Liver (tissue), 9 donors: Measurements from ENCODE around the gene KIAA0513. TPM values are rescaled to one million over a fixed set of nuclear protein-coding genes. Genes with fewer than 3 reads are reported as not detected.
A peak's percentile ranks its signal among the peaks of the same experiment; 100 is the strongest.

Experiments used
- DNase-seq: peaks from one replicate; pipeline ENCODE4 v3.0.0-alpha.2; 2017; ENCODE audit warnings: low spot score
- H3K27ac ChIP-seq, 2 donors: one replicate each; pipeline ENCODE4 v1.7.0; 2013; ENCODE audit warnings: inconsistent platforms in 2 of 2, low read length in 2 of 2, control low read depth in 1 of 2, low read depth in 1 of 2, mild to moderate bottlenecking in 1 of 2
- H3K27me3 ChIP-seq, 4 donors: one replicate each; pipeline versions ENCODE4 v1.6.1 to v1.7.0; 2013; ENCODE audit warnings: low read length in 3 of 4, inconsistent platforms in 1 of 4, mild to moderate bottlenecking in 1 of 4, moderate library complexity in 1 of 4; ENCODE audit not compliant: control insufficient read depth in 4 of 4, insufficient read depth in 4 of 4
- H3K36me3 ChIP-seq, 4 donors: one replicate each; pipeline versions ENCODE4 v1.6.1 to v1.7.0; 2013; ENCODE audit warnings: low read length in 3 of 4, mild to moderate bottlenecking in 3 of 4, low read depth in 1 of 4, moderate library complexity in 1 of 4; ENCODE audit not compliant: control insufficient read depth in 4 of 4, insufficient read depth in 3 of 4
- H3K4me1 ChIP-seq, 4 donors: one replicate each; pipeline versions ENCODE4 v1.6.1 to v1.7.0; 2013; ENCODE audit warnings: low read length in 3 of 4, mild to moderate bottlenecking in 3 of 4, moderate library complexity in 1 of 4; ENCODE audit not compliant: control insufficient read depth in 4 of 4, insufficient read depth in 4 of 4
- H3K4me3 ChIP-seq, 3 donors: one replicate each; pipeline versions ENCODE4 v1.6.1 to v1.7.0; 2013; ENCODE audit warnings: low read length in 3 of 3, control low read depth in 1 of 3, low read depth in 1 of 3, mild to moderate bottlenecking in 1 of 3
- H3K9ac ChIP-seq, 2 donors: one replicate each; pipeline ENCODE4 v1.7.0; 2013; ENCODE audit warnings: low read length in 2 of 2, mild to moderate bottlenecking in 2 of 2, moderate library complexity in 2 of 2, control low read depth in 1 of 2, low read depth in 1 of 2
- H3K9me3 ChIP-seq, 4 donors: one replicate each; pipeline versions ENCODE4 v1.6.1 to v1.7.0; 2013; ENCODE audit warnings: low read length in 3 of 4; ENCODE audit not compliant: control insufficient read depth in 4 of 4
- EGR1 ChIP-seq, 2 donors: IDR thresholded peaks; 2 replicates each; pipeline ENCODE4 v1.6.1; 2016 to 2018; ENCODE audit warnings: antibody characterized with exemption in 2 of 2, low read depth in 2 of 2
- FOXA1 ChIP-seq: IDR thresholded peaks from 2 replicates; pipeline ENCODE4 v1.6.1; 2016; ENCODE audit warnings: antibody characterized with exemption
- FOXA2 ChIP-seq: IDR thresholded peaks from 2 replicates; pipeline ENCODE4 v1.6.1; 2016; ENCODE audit warnings: antibody characterized with exemption
- HNF4A ChIP-seq, 2 donors: conservative IDR thresholded peaks; 2 replicates each; pipeline ENCODE4 v1.6.1; 2016; ENCODE audit warnings: antibody characterized with exemption in 2 of 2, mild to moderate bottlenecking in 2 of 2
- HNF4G ChIP-seq: IDR thresholded peaks from 2 replicates; pipeline ENCODE4 v1.6.1; 2016; ENCODE audit warnings: antibody characterized with exemption
- JUND ChIP-seq, 2 donors: IDR thresholded peaks; 2 replicates each; pipeline ENCODE4 v1.6.1; 2016; ENCODE audit warnings: antibody characterized with exemption in 2 of 2
- NR2F2 ChIP-seq: IDR thresholded peaks from 2 replicates; pipeline ENCODE4 v1.6.1; 2016; ENCODE audit warnings: antibody characterized with exemption
- RAD21 ChIP-seq, 2 donors: IDR thresholded peaks; 2 replicates each; pipeline ENCODE4 v1.6.1; 2016; ENCODE audit warnings: antibody characterized with exemption in 2 of 2, mild to moderate bottlenecking in 2 of 2
- REST ChIP-seq: IDR thresholded peaks from 2 replicates; pipeline ENCODE4 v1.6.1; 2016; ENCODE audit warnings: antibody characterized with exemption, mild to moderate bottlenecking
- SP1 ChIP-seq: IDR thresholded peaks from 2 replicates; pipeline ENCODE4 v1.6.1; 2018; ENCODE audit warnings: antibody characterized with exemption, mild to moderate bottlenecking
- TAF1 ChIP-seq: conservative IDR thresholded peaks from 2 replicates; pipeline ENCODE4 v1.6.1; 2016; ENCODE audit warnings: antibody characterized with exemption, mild to moderate bottlenecking
- YY1 ChIP-seq: IDR thresholded peaks from 2 replicates; pipeline ENCODE4 v1.6.1; 2016; ENCODE audit warnings: antibody characterized with exemption, mild to moderate bottlenecking
- WGBS: extraction: QIAGEN DNeasy Blood & Tissue Kit; methylation state at CpG from one replicate; pipeline ENCODE4 v1.1.7; 2013; 5-methylcytosine and 5-hydroxymethylcytosine counted together
- polyA plus RNA-seq, 2 donors: library from polyadenylated mRNA; stranded (reverse) in 1 of 2; unstranded in 1 of 2; fragments of 200-250 nt in 1 of 2; fragments of >200 nt in 1 of 2; fragmentation: Nextera tagmentation in 1 of 2; extraction: Ambion mirVana in 1 of 2; gene quantifications; one replicate each; pipeline versions ENCODE4 v1.2.1 to v1.2.3, GENCODE V29; 2013 to 2015
- total RNA-seq, 2 donors: library from RNA; depleted of rRNA; stranded (reverse); fragments of >200 nt; gene quantifications; one replicate each; pipeline ENCODE4 v1.2.3, GENCODE V29; 2014
- TF ChIP-seq, protein P1 (sequence below): IDR thresholded peaks from 2 replicates; pipeline ENCODE4 v1.6.1; 2016; ENCODE audit warnings: antibody characterized with exemption
- TF ChIP-seq, protein P2 (sequence below): IDR thresholded peaks from 2 replicates; pipeline ENCODE4 v1.6.1; 2016; ENCODE audit warnings: antibody characterized with exemption
- donor health status: healthy.
- donor health status: healthy.
- donor health status: healthy.
- donor health status: healthy.
- donor health status: healthy.

Gene KIAA0513
- total and polyA plus RNA-seq, 4 donors = 1.5 to 5.9 (median 2.9) TPM

GRCh38 chr16:85002608-85003007, 25.0 kb upstream of the KIAA0513 start:
- peaks cover 14 to 46% (median 31%) of the 10 kb centered on the region in 4 donors for H3K4me1 ChIP-seq
- TF ChIP-seq SP1 = no peak
- no peak for TF ChIP-seq HNF4G
- TF ChIP-seq YY1 = no peak
- no peaks in the 10 kb centered on the region for H3K36me3 ChIP-seq
- H3K27me3 ChIP-seq = no peaks in the 10 kb centered on the region
- H3K4me3 ChIP-seq = no peak overlapping the region
- 74% methylated on average over 12 of the region's 12 CpGs for WGBS
- DNase-seq = no peak
- H3K9ac ChIP-seq = peak overlapping the region in 1 of 2 donors; percentile 10
- peak overlapping the region; percentile 78 to 80 for H3K27ac ChIP-seq
- H3K9me3 ChIP-seq = no peaks in the 10 kb centered on the region

- no peak overlapping the region for H3K9ac ChIP-seq
- 92% methylated on average over 13 of the region's 13 CpGs for WGBS
- H3K36me3 ChIP-seq = no peaks in the 10 kb centered on the region
- no peaks in the 10 kb centered on the region for H3K27me3 ChIP-seq
- peaks cover 14 to 48% (median 31%) of the 10 kb centered on the region in 4 donors for H3K4me1 ChIP-seq
- no peak for TF ChIP-seq FOXA2
- no peak for TF ChIP-seq SP1
- TF ChIP-seq YY1 = no peak
- TF ChIP-seq EGR1 (IDR thresholded peaks at IDR 0.05; ENCODE audit: low read depth in 2 of 2) = no peak
- no peak for TF ChIP-seq NR2F2
- no peak for TF ChIP-seq HNF4G
- TF ChIP-seq RAD21 (IDR thresholded peaks at IDR 0.05) = no peak
- TF ChIP-seq TAF1 = no peak
- no peak for TF ChIP-seq FOXA1
- TF ChIP-seq, protein P1, sequence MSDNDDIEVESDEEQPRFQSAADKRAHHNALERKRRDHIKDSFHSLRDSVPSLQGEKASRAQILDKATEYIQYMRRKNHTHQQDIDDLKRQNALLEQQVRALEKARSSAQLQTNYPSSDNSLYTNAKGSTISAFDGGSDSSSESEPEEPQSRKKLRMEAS = no peak
- TF ChIP-seq JUND (IDR thresholded peaks at IDR 0.05) = no peak
- no peak for TF ChIP-seq REST
- TF ChIP-seq HNF4A (conservative IDR thresholded peaks at IDR 0.05) = no peak
- TF ChIP-seq, protein P2, sequence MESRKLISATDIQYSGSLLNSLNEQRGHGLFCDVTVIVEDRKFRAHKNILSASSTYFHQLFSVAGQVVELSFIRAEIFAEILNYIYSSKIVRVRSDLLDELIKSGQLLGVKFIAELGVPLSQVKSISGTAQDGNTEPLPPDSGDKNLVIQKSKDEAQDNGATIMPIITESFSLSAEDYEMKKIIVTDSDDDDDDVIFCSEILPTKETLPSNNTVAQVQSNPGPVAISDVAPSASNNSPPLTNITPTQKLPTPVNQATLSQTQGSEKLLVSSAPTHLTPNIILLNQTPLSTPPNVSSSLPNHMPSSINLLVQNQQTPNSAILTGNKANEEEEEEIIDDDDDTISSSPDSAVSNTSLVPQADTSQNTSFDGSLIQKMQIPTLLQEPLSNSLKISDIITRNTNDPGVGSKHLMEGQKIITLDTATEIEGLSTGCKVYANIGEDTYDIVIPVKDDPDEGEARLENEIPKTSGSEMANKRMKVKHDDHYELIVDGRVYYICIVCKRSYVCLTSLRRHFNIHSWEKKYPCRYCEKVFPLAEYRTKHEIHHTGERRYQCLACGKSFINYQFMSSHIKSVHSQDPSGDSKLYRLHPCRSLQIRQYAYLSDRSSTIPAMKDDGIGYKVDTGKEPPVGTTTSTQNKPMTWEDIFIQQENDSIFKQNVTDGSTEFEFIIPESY = no peak
- H3K27ac ChIP-seq = peak overlapping the region; percentile 78 to 80
- no peak for DNase-seq
- no peak overlapping the region for H3K4me3 ChIP-seq
- no peaks in the 10 kb centered on the region for H3K9me3 ChIP-seq
These were observed 24.5 kb upstream of the KIAA0513 start for GRCh38 chr16:85003076-85003475.
